IPS-18a (cell line): ENCODE data around the gene ZSCAN12.
"Not testable (repeated sequence)": the region's sequence is repeated elsewhere in the genome, so short reads cannot be mapped to it uniquely, and the experiment has no call there.

Experiments
- H3K27ac ChIP-seq: one replicate; pipeline ENCODE4 v1.5.1; 2013; ENCODE audit warnings: low read length
- H3K27me3 ChIP-seq: one replicate; pipeline ENCODE4 v1.6.1; 2013; ENCODE audit warnings: mild to moderate bottlenecking, low read length; ENCODE audit not compliant: control insufficient read depth, insufficient read depth
- H3K36me3 ChIP-seq: one replicate; pipeline ENCODE4 v1.6.1; 2013; ENCODE audit warnings: low read depth, low read length; ENCODE audit not compliant: control insufficient read depth
- H3K4me1 ChIP-seq: one replicate; pipeline ENCODE4 v1.6.1; 2013; ENCODE audit warnings: low read depth, low read length; ENCODE audit not compliant: control insufficient read depth
- H3K4me3 ChIP-seq: one replicate; pipeline ENCODE4 v1.5.1; 2013; ENCODE audit warnings: low read length
- H3K9ac ChIP-seq: one replicate; pipeline ENCODE4 v1.6.1; 2013; ENCODE audit warnings: mild to moderate bottlenecking, low read length, moderate library complexity
- H3K9me3 ChIP-seq: one replicate; pipeline ENCODE4 v1.6.1; 2013; ENCODE audit warnings: low read depth, low read length; ENCODE audit not compliant: control insufficient read depth

ZSCAN12 gene

GRCh38 chr6:28399350-28400121, at the start of gene ZSCAN12:
Gene ZSCAN12, minus strand, starts transcription at chr6:28399747. Its CDS starts 1,342 bp downstream, at chr6:28398405.
- H3K9ac ChIP-seq: peak within 1 kb of the TSS; percentile 98
- peak within 1 kb of the TSS; percentile 85 for H3K27ac ChIP-seq
- no peaks in the 10 kb centered on the region for H3K9me3 ChIP-seq
- H3K4me3 ChIP-seq: peak within 1 kb of the TSS; percentile 98
- peaks cover 22% of the 10 kb centered on the region for H3K27me3 ChIP-seq
- peaks cover 18% of the 10 kb centered on the region for H3K36me3 ChIP-seq
- peaks cover 6% of the 10 kb centered on the region for H3K4me1 ChIP-seq

GRCh38 chr6:28449056-28449455, 49.5 kb upstream of the ZSCAN12 start:
- Histone ChIP-seq H3K27me3 (no peaks in the 10 kb centered on the region), H3K9me3 (no peaks in the 10 kb centered on the region), H3K4me3 (no peak overlapping the region), H3K9ac (no peak overlapping the region), H3K27ac (no peak overlapping the region), H3K36me3 (no peaks in the 10 kb centered on the region), H3K4me1 (peaks cover 4% of the 10 kb centered on the region)

GRCh38 chr6:28447512-28447906, 48.0 kb upstream of the ZSCAN12 start:
- not testable (repeated sequence) for H3K4me1 ChIP-seq, H3K9me3 ChIP-seq, H3K27me3 ChIP-seq, H3K36me3 ChIP-seq, H3K27ac ChIP-seq
- peak overlapping the region; percentile 68 for H3K4me3 ChIP-seq
- peak overlapping the region; percentile 63 for H3K9ac ChIP-seq

DNA sequence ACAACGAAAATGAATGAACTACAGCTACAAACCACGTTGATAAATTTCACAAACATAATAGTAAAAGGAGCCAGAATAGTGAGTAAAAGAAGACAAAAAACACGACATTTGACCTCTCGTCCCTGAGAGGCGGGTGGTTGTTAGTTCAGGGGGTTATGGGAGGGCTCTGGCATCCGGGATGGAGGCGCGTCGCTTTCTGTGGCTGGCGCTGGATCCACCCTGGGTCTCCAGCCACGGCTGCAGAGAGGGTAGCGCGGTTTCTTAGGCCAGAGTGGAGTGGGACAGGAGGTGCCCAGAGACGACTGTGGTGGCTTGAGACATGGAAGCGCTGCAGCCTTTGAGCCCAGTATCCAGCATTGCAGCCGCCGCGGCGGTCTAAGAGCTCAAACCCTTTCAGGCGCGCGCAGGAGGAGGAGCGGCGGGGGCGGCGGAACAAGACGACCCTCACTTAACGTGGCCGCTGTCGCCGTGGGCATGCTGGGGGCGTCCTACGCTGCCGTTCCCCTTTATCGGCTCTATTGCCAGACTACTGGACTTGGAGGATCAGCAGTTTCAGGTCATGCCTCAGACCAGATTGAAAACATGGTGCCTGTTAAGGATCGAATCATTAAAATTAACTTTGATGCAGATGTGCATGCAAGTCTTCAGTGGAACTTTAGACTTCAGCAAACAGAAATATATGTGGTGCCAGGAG, 47.4 kb upstream of the ZSCAN12 start:
- H3K4me1 ChIP-seq: peaks cover 4% of the 10 kb centered on the region
- no peak overlapping the region for H3K27ac ChIP-seq
- H3K36me3 ChIP-seq: no peaks in the 10 kb centered on the region
- H3K4me3 ChIP-seq: peak overlapping the region; percentile 68
- no peaks in the 10 kb centered on the region for H3K9me3 ChIP-seq
- H3K27me3 ChIP-seq: no peaks in the 10 kb centered on the region
- peak overlapping the region; percentile 63 for H3K9ac ChIP-seq

- H3K27me3 ChIP-seq, H3K27ac ChIP-seq, H3K9ac ChIP-seq, H3K4me1 ChIP-seq, H3K36me3 ChIP-seq, H3K4me3 ChIP-seq, H3K9me3 ChIP-seq: not testable (repeated sequence)
Observed at GRCh38 chr6:28444759-28445158, 45.2 kb upstream of the ZSCAN12 start.

DNA sequence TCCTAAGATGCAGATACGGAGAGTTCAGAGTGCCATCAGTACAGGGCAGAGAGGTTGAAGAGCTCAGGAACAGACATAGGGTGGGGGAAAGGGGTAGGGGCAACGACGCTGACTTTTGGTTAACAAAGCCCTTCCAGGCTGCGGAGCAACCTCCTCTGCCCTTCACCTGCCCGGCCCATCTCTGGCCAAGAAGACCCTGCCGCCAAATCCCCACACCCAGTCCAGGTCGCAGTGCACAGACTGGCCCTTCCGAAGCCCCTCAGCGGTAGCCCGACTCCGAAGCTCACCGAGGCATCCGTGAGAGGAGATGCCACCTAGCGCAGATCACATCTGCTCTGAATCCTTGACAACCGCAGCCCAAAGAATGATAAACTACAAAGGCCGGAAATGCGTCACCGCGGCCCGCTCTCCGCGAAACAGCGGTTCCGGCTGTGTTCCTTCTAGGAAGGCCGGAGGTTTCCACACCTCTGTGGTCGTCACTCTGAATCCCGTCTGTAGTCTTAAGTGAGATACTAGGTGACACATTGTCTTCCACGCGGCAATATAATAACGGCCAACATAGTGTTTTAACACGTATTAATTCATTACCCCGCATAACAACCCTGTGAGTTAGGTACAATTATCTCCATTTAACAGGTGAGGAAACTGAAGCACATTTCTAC, 43.7 kb upstream of the ZSCAN12 start, which contains the start of gene ZSCAN23:
Gene ZSCAN23 (minus strand): TSS at position 380 of the 662 bp plus-strand sequence. CDS start 7,225 bp downstream, outside the sequence.
- peaks cover 4% of the 10 kb centered on the region for H3K4me1 ChIP-seq
- H3K4me3 ChIP-seq: peak within 1 kb of the TSS; percentile 85
- peak within 1 kb of the TSS; percentile 91 for H3K9ac ChIP-seq
- H3K27me3 ChIP-seq: no peaks in the 10 kb centered on the region
- no peaks in the 10 kb centered on the region for H3K36me3 ChIP-seq
- peak within 1 kb of the TSS; percentile 73 for H3K27ac ChIP-seq
- no peaks in the 10 kb centered on the region for H3K9me3 ChIP-seq

DNA sequence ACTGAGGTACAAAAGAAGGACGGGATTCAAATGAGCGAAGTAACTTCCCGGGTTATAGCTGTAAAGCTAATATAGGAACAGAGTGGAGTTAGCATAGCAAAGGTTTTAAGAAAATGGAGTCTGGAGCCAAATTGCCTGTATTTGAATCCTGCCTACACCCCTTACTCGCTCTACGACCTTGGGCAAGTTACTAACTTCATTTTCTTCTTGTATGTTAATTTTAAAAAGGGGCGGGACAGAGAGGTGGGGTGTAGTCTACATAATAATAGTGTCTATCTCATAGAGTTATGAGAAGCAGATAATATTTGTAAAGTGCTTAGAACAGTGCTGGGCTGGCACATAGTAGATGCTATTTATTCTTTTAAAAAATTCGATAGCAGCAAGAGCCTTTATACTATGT, 43.0 kb upstream of the ZSCAN12 start:
- Histone ChIP-seq H3K27me3 (no peaks in the 10 kb centered on the region), H3K4me3 (peak overlapping the region; percentile 85), H3K4me1 (peaks cover 4% of the 10 kb centered on the region), H3K27ac (peak overlapping the region; percentile 73), H3K9me3 (no peaks in the 10 kb centered on the region), H3K36me3 (no peaks in the 10 kb centered on the region), H3K9ac (peak overlapping the region; percentile 91)

GRCh38 chr6:28436404-28436803, 36.9 kb upstream of the ZSCAN12 start:
- H3K9me3 ChIP-seq: no peaks in the 10 kb centered on the region
- peaks cover 28% of the 10 kb centered on the region for H3K36me3 ChIP-seq
- no peaks in the 10 kb centered on the region for H3K27me3 ChIP-seq
- no peak overlapping the region for H3K27ac ChIP-seq
- no peak overlapping the region for H3K4me3 ChIP-seq
- H3K4me1 ChIP-seq: no peaks in the 10 kb centered on the region
- H3K9ac ChIP-seq: no peak overlapping the region

- no peak overlapping the region for H3K4me3 ChIP-seq
- no peaks in the 10 kb centered on the region for H3K4me1 ChIP-seq
- no peak overlapping the region for H3K9ac ChIP-seq
- peaks cover 30% of the 10 kb centered on the region for H3K36me3 ChIP-seq
- H3K27me3 ChIP-seq: no peaks in the 10 kb centered on the region
- no peaks in the 10 kb centered on the region for H3K9me3 ChIP-seq
- no peak overlapping the region for H3K27ac ChIP-seq
Observed at GRCh38 chr6:28433119-28433518, 33.6 kb upstream of the ZSCAN12 start.

DNA sequence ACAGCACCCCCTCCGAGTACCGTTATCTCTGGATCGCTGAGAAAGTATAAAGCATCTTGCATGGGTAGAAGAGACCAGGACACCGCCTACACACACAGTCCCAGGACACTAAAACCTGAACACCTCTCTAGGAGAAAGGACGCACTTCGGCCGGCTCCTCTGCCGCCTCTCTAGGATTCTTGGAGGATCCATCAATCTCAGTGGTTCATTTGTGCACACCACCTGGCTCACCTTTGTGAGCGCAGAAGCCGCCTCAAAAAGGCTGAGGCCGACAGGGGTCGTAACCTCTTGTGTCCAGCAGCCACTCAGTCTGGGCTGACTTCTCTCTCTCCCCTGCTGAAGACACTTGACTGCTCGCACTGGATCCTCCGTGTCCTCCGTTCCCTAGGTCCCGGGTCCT, 30.2 kb upstream of the ZSCAN12 start:
- no peak overlapping the region for H3K9ac ChIP-seq
- no peaks in the 10 kb centered on the region for H3K4me1 ChIP-seq
- H3K4me3 ChIP-seq: no peak overlapping the region
- H3K27me3 ChIP-seq: no peaks in the 10 kb centered on the region
- H3K36me3 ChIP-seq: peaks cover 20% of the 10 kb centered on the region
- H3K27ac ChIP-seq: no peak overlapping the region
- no peaks in the 10 kb centered on the region for H3K9me3 ChIP-seq

DNA sequence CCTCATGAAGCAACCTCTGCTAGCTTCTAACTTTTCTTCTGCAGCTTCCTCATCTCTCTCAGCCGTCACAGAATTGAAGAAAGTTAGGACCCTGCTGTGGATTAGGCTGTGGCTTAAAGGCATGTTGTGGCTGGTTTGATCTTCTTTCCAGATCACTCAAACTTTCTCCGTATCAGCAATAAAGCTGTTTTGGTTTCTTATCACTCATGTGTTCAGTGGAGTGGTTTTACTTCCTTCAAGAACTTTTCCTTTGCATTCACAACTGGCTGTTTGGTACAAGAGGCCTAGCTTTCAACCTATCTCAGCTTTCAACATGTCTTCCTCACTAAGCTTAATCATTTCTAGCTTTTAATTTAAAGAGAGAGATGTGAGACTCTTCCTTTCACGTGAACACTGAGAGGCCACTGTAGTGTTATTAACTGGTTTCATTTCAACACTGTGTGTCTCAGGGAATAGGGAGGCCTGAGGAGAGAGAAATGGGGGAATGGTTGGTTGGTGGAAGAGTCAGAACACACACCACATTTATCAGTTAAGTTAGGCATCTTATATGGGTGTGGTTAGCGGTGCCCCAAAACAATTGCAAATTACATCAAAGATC, 26.5 kb upstream of the ZSCAN12 start:
- H3K9ac ChIP-seq: no peak overlapping the region
- no peaks in the 10 kb centered on the region for H3K4me1 ChIP-seq
- H3K4me3 ChIP-seq: no peak overlapping the region
- no peaks in the 10 kb centered on the region for H3K27me3 ChIP-seq
- H3K36me3 ChIP-seq: peaks cover 13% of the 10 kb centered on the region
- H3K27ac ChIP-seq: no peak overlapping the region
- H3K9me3 ChIP-seq: no peaks in the 10 kb centered on the region
